ENCODE measurements around the gene ZNF740.
A peak's percentile ranks its signal among the peaks of the same experiment; 100 is the strongest.

Gene ZNF740

GRCh38 chr12:53231671-53231920 is 51.1 kb downstream of the ZNF740 start:
- no peak for DNase-seq

GRCh38 chr12:53231921-53232645 is 51.6 kb downstream of the ZNF740 start, which contains the start of gene RARG:
RARG (minus strand) TSS chr12:53232209; CDS start chr12:53227545, 4,664 bp downstream.
- DNase-seq: peak; percentile 24

- no peak for DNase-seq
Observed at GRCh38 chr12:53232646-53233461, 52.3 kb downstream of the ZNF740 start.

- no peak for DNase-seq
Observed at GRCh38 chr12:53233671-53234121, 53.2 kb downstream of the ZNF740 start.

- DNase-seq: no peak
Observed at GRCh38 chr12:53234271-53234914, 53.9 kb downstream of the ZNF740 start.

GRCh38 chr12:53235164-53235563 is 54.6 kb downstream of the ZNF740 start:
- DNase-seq: no peak

- no peak for DNase-seq
Observed at GRCh38 chr12:53235742-53236442, 55.4 kb downstream of the ZNF740 start.

GRCh38 chr12:53236443-53237111 is 56.1 kb downstream of the ZNF740 start:
- DNase-seq: no peak

GRCh38 chr12:53239643-53240258 is 59.2 kb downstream of the ZNF740 start:
- DNase-seq: no peak

GRCh38 chr12:53241623-53242412 is 61.3 kb downstream of the ZNF740 start:
- no peak for DNase-seq

GRCh38 chr12:53244337-53244736 is 63.8 kb downstream of the ZNF740 start:
- no peak for DNase-seq
